SU-DHL-6 (cell line): ENCODE data around the gene YTHDC2.

ENCODE experiments used
- EZH2phosphoT487 ChIP-seq: fragments of 200-600 bp; sonication (generic), shearing (Covaris generic); conservative IDR thresholded peaks from 2 replicates; pipeline ENCODE4 v1.6.1; 2018; ENCODE audit warnings: mild to moderate bottlenecking, antibody characterized with exemption, low read length, moderate library complexity, mixed read lengths
- TF ChIP-seq, protein P1 (sequence below): fragments of 200-600 bp; sonication (generic); IDR thresholded peaks from one replicate; pipeline ENCODE4 v1.5.1; 2017; ENCODE audit warnings: antibody characterized with exemption, mild to moderate bottlenecking, low read length, moderate library complexity; ENCODE audit not compliant: insufficient read depth, poor library complexity, severe bottlenecking

DNA sequence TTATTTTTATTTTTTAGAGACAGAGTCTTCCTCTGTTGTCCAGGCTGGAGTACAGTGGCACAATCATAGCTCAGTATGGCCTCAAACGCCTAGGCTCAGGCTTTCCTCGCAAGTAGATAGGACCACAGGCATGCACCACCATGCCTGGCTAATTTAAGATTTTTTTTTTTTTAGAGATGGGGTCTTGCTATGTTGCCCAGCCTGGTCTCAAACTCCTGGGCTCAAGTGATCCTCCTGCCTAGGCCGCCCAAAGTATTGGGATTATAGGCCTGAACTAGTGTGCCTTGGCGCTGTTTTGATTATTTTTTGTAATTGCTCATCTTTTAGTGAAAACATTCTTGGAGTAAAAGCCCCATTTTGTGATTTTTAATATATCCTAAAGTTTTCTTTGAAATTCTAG lies 5.4 kb downstream of the YTHDC2 start:
- TF ChIP-seq, protein P1, sequence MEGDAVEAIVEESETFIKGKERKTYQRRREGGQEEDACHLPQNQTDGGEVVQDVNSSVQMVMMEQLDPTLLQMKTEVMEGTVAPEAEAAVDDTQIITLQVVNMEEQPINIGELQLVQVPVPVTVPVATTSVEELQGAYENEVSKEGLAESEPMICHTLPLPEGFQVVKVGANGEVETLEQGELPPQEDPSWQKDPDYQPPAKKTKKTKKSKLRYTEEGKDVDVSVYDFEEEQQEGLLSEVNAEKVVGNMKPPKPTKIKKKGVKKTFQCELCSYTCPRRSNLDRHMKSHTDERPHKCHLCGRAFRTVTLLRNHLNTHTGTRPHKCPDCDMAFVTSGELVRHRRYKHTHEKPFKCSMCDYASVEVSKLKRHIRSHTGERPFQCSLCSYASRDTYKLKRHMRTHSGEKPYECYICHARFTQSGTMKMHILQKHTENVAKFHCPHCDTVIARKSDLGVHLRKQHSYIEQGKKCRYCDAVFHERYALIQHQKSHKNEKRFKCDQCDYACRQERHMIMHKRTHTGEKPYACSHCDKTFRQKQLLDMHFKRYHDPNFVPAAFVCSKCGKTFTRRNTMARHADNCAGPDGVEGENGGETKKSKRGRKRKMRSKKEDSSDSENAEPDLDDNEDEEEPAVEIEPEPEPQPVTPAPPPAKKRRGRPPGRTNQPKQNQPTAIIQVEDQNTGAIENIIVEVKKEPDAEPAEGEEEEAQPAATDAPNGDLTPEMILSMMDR, result no peak
- TF ChIP-seq EZH2phosphoT487, result no peak
